Measurements from ENCODE around the gene ATP11C.

- TF ChIP-seq POLR2A (IDR thresholded peaks at IDR 0.05): no peak
- no peak for TF ChIP-seq EP300 (IDR thresholded peaks at IDR 0.05; ENCODE audit: low read depth)
Observed at GRCh38 chrX:139828033-139828432, 104.8 kb downstream of the ATP11C start.

Measured in transverse colon (tissue), 1 donor.